ENCODE data around the gene SORT1.

GRCh38 chr1:109299558-109300343, 98.0 kb downstream of the SORT1 start:
- TF ChIP-seq CTCF (IDR thresholded peaks at IDR 0.05) (no peak), POLR2A (IDR thresholded peaks at IDR 0.05) (no peak), POLR2AphosphoS5 (IDR thresholded peaks at IDR 0.05; ENCODE audit: insufficient read depth in 1 of 2, low read depth in 1 of 2) (no peak)
